A673 (cell line): ENCODE measurements around the gene ZNF184. TPM values are rescaled to one million over a fixed set of nuclear protein-coding genes. Genes with fewer than 3 reads are reported as not detected.

Experiments
- BruUV-seq: library from RNA; stranded (reverse); fragments of 400-500 nt; replicated peaks from 2 replicates; lab custom pipeline; 2021; lab: Mats Ljungman, UMichigan
- CTCF ChIA-PET: fragments of 300-600 bp; sonication (Branson Sonifier 250); formaldehyde crosslinking; loops from one replicate; lab custom pipeline; 2022; ENCODE audit warnings: antibody characterized with exemption; lab: Charles Lee
- POLR2A ChIA-PET: fragments of 300-600 bp; sonication (Branson Sonifier 250); formaldehyde crosslinking; loops from one replicate; lab custom pipeline; 2022; ENCODE audit warnings: antibody characterized with exemption; ENCODE audit not compliant: low non-redundant PET; lab: Charles Lee
- DNase-seq: peaks from one replicate; pipeline ENCODE4 v3.0.0-alpha.2; 2015; ENCODE audit warnings: low spot score
- H3K27ac ChIP-seq: fragments of 200-600 bp; sonication (generic); 2 replicates; pipeline ENCODE4 v1.5.1; 2016; ENCODE audit warnings: mixed run types, low read depth, mild to moderate bottlenecking, mixed read lengths, antibody characterized with exemption, low read length; ENCODE audit not compliant: poor library complexity, severe bottlenecking
- H3K27me3 ChIP-seq: fragments of 200-600 bp; sonication (generic); replicated peaks from 2 replicates; pipeline ENCODE4 v1.6.1; 2017; ENCODE audit warnings: mixed run types, low read depth, mild to moderate bottlenecking, mixed read lengths, antibody characterized with exemption, low read length; ENCODE audit not compliant: insufficient read depth, poor library complexity
- H3K36me3 ChIP-seq: fragments of 200-600 bp; sonication (generic); 2 replicates; pipeline ENCODE4 v1.6.1; 2016; ENCODE audit warnings: mixed run types, mild to moderate bottlenecking, mixed read lengths, antibody characterized with exemption, low read length; ENCODE audit not compliant: insufficient read depth, poor library complexity, severe bottlenecking
- H3K4me1 ChIP-seq: fragments of 200-600 bp; sonication (generic); 2 replicates; pipeline ENCODE4 v1.6.1; 2017; ENCODE audit warnings: mixed run types, mild to moderate bottlenecking, mixed read lengths, antibody characterized with exemption, low read length; ENCODE audit not compliant: insufficient read depth, poor library complexity, severe bottlenecking
- H3K4me3 ChIP-seq: fragments of 200-600 bp; sonication (generic); 2 replicates; pipeline ENCODE4 v1.5.1; 2016; ENCODE audit warnings: low read depth, mixed run types, mild to moderate bottlenecking, mixed read lengths, low read length; ENCODE audit not compliant: poor library complexity, severe bottlenecking
- H3K9me3 ChIP-seq: fragments of 200-600 bp; sonication (generic); 2 replicates; pipeline ENCODE4 v1.6.1; 2016; ENCODE audit warnings: mixed run types, low read depth, mild to moderate bottlenecking, mixed read lengths, antibody characterized with exemption, low read length; ENCODE audit not compliant: poor library complexity, severe bottlenecking
- CTCF ChIP-seq: fragments of 300-800, 200-600 bp; sonication (generic); conservative IDR thresholded peaks from 2 replicates; pipeline ENCODE4 v1.5.1; 2017; ENCODE audit warnings: low read depth, mild to moderate bottlenecking, antibody characterized with exemption, low read length, moderate library complexity, mixed read lengths
- EZH2 ChIP-seq: fragments of 200-600 bp; sonication (generic); IDR thresholded peaks from 2 replicates; pipeline ENCODE4 v1.6.1; 2017; ENCODE audit warnings: borderline replicate concordance, low read depth, mild to moderate bottlenecking, mixed read lengths, antibody characterized with exemption, low read length; ENCODE audit not compliant: poor library complexity, severe bottlenecking
- intact Hi-C: fragments of 100-400 bp; cut with micrococcal nuclease; formaldehyde crosslinking; loops from one replicate; pipeline ENCODE4 v1.10.0; 2022; ENCODE audit not compliant: unreplicated experiment
- total RNA-seq: library from RNA; stranded (reverse); gene quantifications from 2 replicates; pipeline ENCODE4 v1.2.3, GENCODE V29; 2021

The ZNF184 gene
- total RNA-seq, 1 experiment from 2014 or later = 19.1 TPM

GRCh38 chr6:27419363-27419762 is 53.5 kb downstream of the ZNF184 start:
- CTCF ChIA-PET = no interaction called here
- intact Hi-C loops = no loop called here

GRCh38 chr6:27415898-27416297 is 57.0 kb downstream of the ZNF184 start:
- intact Hi-C loops = no loop called here
- no TSS peak for BruUV-seq
- H3K27me3 ChIP-seq = no peaks in the 10 kb centered on the region
- CTCF ChIA-PET = no interaction called here
- H3K36me3 ChIP-seq = no peaks in the 10 kb centered on the region
- H3K27ac ChIP-seq = no peak overlapping the region
- DNase-seq = no peak
- H3K4me1 ChIP-seq = no peaks in the 10 kb centered on the region
- no peaks in the 10 kb centered on the region for H3K9me3 ChIP-seq
- POLR2A ChIA-PET = no interaction called here
- no peak overlapping the region for H3K4me3 ChIP-seq
- TF ChIP-seq EZH2 (no peak), CTCF (no peak)

More at GRCh38 chr6:27419363-27419762, 53.5 kb downstream of the ZNF184 start:
- Histone ChIP-seq H3K4me3 (no peak overlapping the region), H3K9me3 (no peaks in the 10 kb centered on the region), H3K4me1 (no peaks in the 10 kb centered on the region), H3K27ac (no peak overlapping the region), H3K27me3 (no peaks in the 10 kb centered on the region), H3K36me3 (no peaks in the 10 kb centered on the region)
- DNase-seq = no peak
- no TSS peak for BruUV-seq
- POLR2A ChIA-PET = no interaction called here
- TF ChIP-seq EZH2 (no peak), CTCF (no peak)

- H3K4me3 ChIP-seq = no peak overlapping the region
- no peaks in the 10 kb centered on the region for H3K36me3 ChIP-seq
- TF ChIP-seq EZH2 = no peak
- TF ChIP-seq CTCF = no peak
- intact Hi-C loops = no loop called here
- no peak overlapping the region for H3K27ac ChIP-seq
- POLR2A ChIA-PET = no interaction called here
- no peaks in the 10 kb centered on the region for H3K9me3 ChIP-seq
- CTCF ChIA-PET = no interaction called here
- no peaks in the 10 kb centered on the region for H3K27me3 ChIP-seq
- BruUV-seq = no TSS peak
- DNase-seq = no peak
- H3K4me1 ChIP-seq = no peaks in the 10 kb centered on the region
These were observed 57.9 kb downstream of the ZNF184 start for GRCh38 chr6:27414996-27415395.
